Stimulated activated CD4-positive, alpha-beta T cell treated with anti-CD3 and anti-CD28 coated beads, TNF-alpha, amount 100 ng/mL, for 1 hour (primary cell): ENCODE results near the gene CNTNAP2.
"Not testable (repeated sequence)": the region's sequence is repeated elsewhere in the genome, so short reads cannot be mapped to it uniquely, and the experiment has no call there.

Experiments used
- DNase-seq, 3 donors: peaks; one replicate each; pipeline ENCODE4 v3.0.0-alpha.2; 2020; ENCODE audit warnings: low read depth in 3 of 3, low spot score in 1 of 3

Gene CNTNAP2

DNA sequence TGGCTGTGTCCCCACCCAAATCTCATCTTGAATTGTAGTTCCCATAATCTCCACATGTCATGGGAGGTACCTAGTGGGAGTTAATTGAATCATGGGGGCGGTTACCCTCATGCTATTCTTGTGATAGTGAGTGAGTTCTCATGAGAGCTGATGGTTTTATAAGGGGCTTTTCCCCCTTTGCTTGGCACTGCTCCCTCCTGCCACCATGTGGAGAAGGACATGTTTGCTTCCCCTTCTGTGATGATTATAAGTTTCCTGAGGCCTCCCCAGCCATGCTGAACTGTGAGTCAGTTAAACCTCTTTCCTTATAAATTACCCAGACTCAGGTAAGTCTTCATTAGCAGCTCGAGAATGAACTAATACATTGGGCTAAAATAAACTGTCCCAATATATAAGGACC is 1482.1 kb downstream of the CNTNAP2 start:
- not testable (repeated sequence) for DNase-seq

DNA sequence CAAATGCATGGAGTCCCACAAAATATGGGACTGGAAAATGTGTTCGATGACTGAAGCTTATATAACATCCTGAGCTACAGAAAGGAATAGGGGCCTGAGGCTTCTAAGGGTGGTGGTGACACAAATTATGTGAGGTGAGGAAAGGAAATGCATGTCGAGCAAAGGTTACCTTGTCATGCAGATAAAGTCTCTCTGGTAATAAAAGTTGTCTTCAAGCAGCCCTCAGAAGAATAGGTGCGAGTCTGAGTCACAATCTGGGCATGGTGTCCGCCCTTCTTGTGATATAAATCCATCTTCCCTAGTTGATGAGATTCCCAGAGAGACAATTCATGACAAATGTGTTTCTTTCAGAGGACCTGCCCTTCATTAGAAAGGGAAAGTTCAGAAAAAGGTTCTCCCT is 1488.7 kb downstream of the CNTNAP2 start:
- DNase-seq: no peak

DNA sequence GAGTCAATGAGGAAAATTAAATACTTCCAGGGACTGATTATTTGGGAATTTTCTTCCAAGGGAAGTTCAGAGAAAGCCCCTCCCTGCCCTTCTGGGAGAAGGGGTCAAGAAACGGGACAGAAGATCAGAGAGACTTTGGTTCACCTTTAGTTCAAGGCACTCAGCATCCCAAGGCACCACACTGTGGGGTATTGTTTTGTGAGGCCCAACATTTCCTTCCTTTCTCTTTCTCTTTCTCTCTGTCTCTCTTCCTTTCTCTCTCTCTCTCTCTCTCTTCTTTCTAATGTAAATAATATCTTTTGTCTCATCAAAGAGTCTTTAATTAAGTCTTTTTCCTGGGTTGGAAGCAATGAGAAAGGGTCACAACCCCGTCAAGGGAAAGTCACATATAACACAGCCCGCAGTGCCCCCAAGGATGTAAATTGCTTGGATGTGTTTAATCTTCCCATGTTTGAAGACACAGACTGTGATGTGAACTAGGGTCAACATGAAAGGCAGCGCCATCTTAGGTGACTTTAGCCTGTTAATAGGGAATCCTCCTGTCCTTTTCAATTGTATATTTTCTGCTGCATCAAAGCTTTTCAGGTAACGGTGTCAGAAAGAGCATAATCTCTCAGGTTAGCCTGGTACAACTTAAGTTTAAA is 1490.7 kb downstream of the CNTNAP2 start:
- DNase-seq: no peak

DNA sequence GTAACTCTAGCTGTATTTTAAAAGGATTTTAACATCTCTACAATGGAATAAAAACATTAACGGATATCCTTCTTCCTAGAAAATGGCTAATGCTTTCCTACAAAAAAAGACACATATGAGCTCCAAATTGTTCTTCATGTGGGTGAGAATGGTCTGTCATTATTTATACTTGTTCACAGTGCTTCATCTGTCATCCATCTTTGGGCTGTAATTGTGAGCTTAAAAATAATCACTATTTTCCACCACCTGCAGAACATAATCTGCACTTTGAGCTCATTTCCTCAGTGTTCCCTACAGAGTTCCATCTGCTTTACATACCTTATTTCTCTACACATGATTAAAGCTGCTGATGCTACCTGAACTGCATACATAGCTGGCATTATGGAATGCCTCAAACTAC is 1494.8 kb downstream of the CNTNAP2 start:
- DNase-seq: no peak

DNA sequence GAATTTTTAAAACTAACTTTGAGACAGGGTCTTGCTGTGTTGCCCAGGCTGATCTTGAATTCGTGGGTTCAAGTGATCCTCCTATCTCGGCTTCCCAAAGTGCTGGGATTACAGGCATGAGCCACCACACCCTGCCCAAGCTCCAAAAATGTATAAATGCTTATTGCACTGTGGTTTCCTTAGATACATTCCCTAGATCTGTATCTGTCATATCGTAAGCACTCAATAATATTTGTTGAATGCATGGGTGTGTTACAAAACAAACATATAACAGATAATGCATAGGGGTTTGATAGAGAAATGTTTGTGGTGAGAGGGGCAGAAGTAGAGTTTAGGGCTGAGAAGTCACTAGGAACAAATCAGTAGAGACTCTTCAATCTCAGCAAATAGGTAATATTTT is 1518.7 kb downstream of the CNTNAP2 start:
- no peak for DNase-seq

DNA sequence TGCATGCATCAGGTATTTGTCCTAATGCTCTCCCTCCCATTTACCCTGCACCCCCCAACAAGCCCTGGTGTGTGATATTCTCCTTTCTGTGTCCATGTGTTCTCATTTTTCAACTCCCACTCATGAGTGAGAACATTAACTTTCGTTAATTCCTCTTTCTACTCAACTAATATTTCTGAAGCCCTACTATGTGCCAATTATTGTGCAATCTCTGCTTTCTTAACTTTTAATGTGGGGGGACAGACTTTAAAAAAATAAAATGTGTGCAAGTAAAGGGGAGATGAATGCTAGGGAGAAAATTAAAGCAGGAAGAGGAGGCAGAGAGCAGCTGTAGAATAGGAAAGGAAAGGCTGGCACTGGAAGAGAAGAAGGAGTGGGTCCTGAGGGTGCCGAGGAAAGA is 1520.0 kb downstream of the CNTNAP2 start:
- no peak for DNase-seq

DNA sequence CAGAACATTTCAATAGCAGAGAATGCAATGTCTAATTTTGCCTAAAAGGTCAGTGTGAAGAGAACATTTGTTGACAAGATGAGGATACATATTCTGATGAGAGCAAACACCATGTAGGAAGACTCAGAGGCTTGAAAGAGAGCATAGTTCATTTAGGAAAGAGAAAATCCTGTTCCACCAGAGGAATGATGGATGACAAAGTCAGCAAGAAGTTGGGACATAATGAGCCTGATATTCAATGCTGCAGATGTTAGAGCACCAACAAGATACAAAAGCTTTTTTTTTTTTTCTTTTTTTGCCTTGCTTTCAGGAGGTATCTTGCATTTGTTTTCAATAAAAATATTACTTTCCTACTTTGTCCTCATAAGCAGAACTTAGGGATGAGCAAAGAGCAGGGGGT is 1522.0 kb downstream of the CNTNAP2 start:
- no peak for DNase-seq

DNA sequence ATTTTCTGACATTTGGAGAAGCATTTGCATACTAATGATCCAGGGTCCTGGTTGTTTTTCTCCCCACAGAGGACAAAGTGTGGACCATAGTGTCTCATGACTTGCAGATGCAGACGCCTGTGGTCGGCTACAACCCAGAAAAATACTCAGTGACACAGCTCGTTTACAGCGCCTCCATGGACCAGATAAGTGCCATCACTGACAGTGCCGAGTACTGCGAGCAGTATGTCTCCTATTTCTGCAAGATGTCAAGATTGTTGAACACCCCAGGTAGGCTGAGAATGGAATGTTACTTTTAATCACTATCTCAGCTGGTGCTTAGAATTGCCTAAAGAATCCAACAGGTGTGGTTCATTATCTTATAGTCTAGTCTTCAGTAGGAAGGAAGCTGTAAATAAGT is 1522.4 kb downstream of the CNTNAP2 start:
- no peak for DNase-seq

DNA sequence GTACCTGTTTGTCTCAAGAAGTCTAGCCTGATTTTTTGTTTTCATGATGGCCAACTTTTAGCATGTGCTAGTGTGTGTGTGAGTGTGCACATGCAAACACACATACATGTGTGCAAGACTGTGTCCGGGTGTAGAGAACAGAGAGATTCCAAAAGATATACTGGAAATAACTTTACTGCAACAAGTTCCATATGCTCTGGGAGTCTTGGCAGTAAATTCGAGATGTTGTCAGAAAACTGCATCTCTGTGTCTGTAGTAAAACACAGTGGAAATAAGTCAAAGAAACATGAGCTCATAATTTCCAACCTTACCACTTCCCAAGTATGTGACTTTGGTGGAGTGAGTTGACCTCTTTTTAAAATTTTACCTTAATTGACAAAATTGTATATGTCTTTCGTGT is 1523.2 kb downstream of the CNTNAP2 start:
- DNase-seq: no peak

DNA sequence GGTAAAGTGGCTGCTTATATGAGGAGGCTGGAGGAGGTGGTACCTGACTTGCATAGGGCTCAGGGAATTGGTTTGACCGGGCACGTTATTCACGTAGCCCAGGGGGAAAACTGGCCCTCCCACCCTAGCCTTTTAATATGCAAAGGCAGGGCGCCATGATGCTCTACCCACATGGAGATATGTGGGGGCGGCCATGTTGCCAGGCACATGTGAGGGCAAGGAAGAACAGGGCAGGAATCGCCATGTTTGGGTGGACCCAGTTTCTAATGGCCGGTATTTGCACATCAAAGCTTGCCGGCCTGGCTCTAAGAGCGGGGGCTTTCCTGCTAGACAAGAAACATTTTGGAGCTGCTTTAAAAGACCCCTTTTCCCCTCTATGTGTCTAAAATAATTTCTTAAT is 1524.2 kb downstream of the CNTNAP2 start:
- DNase-seq: no peak

DNA sequence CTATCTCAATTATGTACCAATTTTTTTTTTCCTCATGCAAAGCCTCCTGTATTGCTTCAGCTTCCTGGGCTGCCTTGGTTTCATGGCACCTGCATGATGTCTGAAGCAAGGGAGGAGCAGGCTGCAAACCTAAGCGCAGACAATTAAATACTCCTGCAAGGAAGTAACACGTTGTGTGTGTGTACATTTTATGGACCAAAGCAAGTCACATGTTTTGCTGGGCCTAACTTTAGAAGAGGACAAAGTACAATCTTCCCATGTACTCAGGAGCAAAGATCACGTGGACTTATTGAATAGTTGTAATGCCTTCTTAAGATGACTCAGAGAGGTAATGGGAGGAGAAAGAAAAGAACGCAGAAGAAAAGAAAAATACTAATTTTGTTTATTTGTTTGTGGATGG is 1530.0 kb downstream of the CNTNAP2 start:
- DNase-seq: no peak

DNA sequence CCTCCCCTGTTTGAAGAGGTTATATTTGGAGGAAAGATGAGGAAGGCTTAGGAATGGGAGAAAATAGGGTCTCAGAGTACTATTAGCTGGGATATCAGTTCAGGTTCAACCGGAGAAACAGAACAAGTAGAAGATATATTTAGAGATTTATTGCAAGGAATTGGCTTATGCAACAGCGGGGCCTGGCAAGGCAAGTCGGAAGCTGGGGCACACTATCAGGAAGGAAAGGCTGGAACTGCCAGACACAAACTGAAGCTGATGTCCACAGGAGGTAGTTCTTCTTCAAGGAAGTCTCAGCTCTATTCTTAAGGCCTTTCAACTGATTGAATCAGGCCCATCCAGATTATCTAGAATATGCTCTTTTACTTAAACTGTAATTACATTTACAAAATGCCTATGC is 1534.4 kb downstream of the CNTNAP2 start:
- DNase-seq: no peak

DNA sequence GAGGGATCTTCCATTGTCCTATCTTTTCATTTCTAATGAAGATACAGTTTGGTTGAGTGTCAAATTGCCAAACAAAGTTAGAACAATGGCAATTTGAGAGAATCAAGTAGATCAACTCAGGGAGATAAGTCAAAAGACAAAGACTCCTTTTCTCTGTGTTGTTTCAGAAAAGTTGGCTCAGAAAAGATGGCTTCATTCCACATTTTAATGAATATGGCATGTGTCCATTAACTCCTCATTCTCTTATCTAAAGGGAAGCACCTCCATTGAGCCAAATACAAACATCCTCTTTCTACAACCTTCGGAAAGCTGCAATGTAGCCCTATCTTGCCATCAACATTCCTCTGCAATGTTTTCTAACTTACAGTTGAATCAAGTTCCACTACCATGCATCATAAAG is 1535.0 kb downstream of the CNTNAP2 start:
- no peak for DNase-seq

DNA sequence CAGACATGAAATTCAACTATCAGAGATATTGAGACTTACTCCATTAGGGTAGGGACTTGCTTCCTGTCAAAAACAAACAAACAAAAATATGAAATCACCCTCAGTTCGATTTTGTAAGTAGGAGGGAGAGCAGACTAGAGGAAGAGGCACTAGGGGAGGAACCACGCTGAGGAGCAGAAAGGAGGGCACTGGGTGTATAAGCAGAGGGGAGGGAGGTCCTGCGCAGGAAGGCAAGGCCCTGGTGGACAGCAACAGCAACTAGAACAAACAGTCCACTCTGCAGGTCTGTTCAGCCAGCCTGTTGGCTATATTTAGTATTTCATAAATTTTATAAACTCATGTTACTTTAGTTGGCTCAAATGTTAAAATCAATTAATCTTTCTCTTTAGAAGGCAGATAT is 1536.9 kb downstream of the CNTNAP2 start:
- DNase-seq: no peak

DNA sequence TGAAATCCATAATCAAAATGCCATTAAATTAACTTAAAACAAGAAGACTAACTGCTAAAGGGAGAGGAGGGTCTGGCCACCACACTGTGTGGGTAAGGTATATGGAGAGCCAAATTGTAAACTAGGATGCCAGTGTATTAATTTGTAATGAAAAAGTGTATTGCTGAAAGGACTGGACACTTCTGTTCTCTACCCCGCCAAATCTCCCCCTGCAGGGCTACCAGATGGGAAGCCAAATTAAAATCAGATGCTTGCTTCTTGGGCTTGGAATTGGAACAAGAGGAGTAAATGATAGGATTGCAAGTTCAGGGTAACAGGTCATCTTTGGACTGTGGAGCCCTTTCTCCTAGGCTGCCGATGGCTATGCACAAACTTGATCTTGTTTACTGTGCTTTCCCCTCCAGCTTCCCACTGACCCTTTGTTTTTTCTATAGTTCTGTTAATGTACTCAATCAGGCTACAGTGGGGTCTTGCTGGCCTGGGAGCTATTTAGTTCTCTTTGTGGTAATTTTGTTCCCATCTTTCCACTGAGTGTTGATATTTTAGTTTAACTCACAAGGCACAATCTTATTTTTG is 1541.9 kb downstream of the CNTNAP2 start:
- no peak for DNase-seq

DNA sequence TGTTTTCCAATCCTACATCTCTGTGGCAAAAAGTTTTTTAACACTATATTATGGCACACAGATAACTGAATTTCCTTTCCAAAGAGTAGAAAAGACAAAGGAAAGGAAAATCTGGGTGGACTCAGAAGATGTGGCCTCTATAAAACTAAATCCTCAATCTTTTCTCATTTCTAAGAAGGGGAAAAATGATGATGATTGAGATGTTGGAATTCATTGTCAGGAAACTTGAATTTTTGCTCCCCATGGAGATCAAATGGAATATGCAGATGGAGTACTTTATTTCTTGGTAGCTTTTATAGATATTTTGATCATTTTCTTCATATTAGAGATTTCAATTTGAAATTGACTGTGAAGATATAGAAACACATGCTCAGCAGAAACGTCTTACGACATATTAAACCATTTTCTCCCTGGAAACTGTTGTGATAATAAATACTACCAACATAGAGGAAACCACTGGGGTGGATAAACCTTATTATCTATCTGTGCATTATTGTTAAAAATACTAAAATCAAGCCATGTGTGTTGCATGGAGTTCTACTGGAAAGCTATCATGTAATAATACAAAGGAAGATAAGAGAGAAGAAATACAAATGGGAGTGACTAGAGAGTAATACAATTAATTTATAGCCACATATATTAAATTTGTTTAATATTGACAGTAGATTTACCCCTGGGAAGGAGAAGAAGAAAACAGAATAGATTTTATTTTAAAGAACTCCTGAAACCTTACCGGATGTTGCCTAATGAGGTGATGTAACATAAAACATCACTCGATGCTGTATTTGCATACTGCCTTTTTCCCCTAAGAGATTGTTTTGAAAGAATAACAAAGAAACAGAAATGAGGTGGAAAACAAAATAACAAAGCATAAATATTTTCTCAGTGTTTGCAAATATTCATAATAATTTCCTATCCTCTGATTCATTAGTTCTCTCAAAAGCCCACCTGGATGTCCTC is 1542.7 kb downstream of the CNTNAP2 start:
- no peak for DNase-seq

DNA sequence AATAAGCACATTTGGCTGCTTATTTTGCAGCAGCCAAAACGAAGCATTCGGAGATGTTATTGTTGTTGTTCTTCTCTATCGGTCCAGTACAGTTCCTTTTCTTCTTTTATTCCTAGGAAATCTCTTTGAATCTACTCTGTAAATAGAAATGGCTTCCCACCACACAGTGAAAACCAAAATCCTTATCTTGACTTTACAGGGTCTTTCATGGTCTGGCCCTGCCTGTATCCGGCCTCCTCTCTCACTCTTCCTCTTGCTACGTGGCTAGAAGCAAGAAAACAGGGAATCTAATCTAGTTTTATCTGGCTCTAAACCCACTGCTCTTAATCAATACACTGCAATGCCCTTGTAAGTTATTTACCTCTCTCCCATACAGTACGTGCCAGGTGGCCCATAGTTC is 1547.9 kb downstream of the CNTNAP2 start:
- DNase-seq: no peak

DNA sequence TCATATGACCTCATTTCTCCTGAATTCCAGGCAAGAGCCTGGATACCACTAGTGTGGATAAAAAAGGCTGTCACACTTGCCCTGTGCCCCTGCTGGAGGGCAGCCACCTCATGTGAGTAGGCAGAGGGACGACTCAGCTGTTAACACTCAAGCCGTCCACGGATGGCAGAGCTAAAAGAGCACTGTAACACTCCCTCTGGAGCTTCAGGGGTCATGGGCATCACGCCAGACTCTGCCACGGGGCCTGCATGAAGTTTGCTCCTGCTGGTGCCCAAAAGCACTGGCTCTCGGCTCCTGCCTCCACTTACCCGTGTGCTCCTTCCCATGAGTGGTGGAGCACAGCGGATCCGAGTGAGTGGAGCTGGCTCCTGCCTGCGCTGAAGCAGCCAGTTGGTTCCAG is 1554.2 kb downstream of the CNTNAP2 start:
- DNase-seq: no peak

DNA sequence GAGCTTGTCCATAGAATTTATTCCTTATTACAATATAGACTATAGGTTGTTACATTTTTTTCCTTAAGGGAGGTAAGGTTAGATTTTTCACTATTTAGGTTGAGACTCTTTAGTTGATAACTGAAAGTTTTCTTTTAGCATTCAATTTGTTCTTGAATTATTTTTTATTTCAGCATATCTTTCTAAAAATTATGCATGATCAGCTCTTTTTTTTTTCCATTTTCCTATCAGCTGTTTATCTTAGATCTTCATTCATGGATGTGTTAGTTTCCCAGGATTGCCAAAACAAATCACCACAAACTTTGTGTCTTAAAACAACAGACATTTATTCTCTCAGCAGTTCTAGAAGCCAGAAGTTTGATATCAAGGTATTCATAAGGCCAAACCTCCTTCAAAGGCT is 1558.1 kb downstream of the CNTNAP2 start:
- DNase-seq: no peak

DNA sequence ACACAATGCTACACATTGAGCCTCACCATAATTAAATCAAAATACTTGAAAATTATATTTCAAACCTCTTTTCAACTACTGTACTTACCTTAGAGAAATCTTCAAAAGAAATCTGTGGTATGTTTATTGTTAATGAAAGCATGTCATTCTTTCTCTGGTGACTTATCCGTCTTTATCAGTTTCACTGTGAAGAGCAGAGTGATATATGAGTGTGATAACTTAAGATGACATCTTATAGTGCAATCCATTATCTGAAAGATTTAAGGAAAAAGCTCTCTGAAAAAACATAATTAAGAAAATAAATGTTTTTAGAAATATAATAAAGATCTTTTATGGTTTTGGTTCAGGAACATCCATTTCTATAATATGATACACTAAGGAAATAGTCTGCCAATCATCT is 1562.3 kb downstream of the CNTNAP2 start:
- DNase-seq: no peak

DNA sequence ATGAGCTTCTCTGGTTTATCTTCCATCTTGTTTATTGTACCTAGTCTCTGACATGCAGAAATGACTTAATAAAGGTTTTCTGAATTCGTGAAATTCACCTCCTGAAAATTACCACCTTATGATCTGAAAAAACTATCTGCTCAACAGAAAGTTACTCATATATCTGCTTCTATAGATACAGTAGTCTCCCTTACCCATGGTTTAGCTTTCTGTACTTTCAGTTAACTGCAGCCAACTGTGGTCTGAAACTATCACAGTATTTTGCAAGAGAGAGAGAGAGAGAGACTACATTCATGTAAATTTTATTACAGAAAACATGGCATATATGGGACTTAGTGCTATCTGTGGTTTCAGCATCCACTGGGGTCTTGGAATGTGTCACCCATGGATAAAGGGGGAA is 1564.9 kb downstream of the CNTNAP2 start:
- no peak for DNase-seq

DNA sequence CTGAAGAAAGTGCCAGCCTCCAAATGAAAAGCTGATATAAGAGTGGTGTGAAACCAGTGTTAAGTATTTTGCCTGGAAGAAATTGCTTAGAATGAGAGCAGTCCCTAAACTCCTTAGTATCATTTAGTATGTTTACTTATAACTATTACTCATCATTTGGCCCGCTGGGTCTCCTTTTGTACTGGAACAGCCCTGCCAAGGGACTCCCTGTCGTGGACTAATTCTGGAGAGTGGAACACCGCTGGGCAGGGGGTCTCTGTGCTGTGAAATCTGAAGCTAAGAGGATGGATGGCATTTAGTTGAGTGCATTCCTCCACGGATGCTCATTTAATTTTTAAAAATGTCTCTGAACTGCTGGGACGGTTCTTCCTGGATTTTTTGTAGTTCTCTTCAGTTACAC is 1584.1 kb downstream of the CNTNAP2 start:
- DNase-seq: no peak
